Chondrocyte (in vitro differentiated cells): ENCODE results near the gene CTXN3. TPM values are rescaled to one million over a fixed set of nuclear protein-coding genes. Genes with fewer than 3 reads are reported as not detected.

Source experiments
- DNase-seq: peaks from one replicate; pipeline ENCODE4 v3.0.0; 2021; ENCODE audit warnings: mixed read lengths, low spot score
- H3K27ac Mint-ChIP-seq: one replicate; pipeline ENCODE4 v1.8.0; 2021; ENCODE audit warnings: mild to moderate bottlenecking, moderate library complexity, mixed read lengths; ENCODE audit not compliant: unreplicated experiment
- H3K27me3 Mint-ChIP-seq: 2 replicates; pipeline ENCODE4 v1.8.0; 2021; ENCODE audit warnings: low read depth, mixed read lengths
- H3K36me3 Mint-ChIP-seq: 2 replicates; pipeline ENCODE4 v1.8.0; 2021; ENCODE audit warnings: low read depth, mixed read lengths
- H3K4me1 Mint-ChIP-seq: 2 replicates; pipeline ENCODE4 v1.8.0; 2021; ENCODE audit warnings: low read depth, mild to moderate bottlenecking, mixed read lengths
- H3K4me3 Mint-ChIP-seq: one replicate; pipeline ENCODE4 v1.8.0; 2021; ENCODE audit warnings: mild to moderate bottlenecking, moderate library complexity, mixed read lengths; ENCODE audit not compliant: unreplicated experiment
- H3K9me3 Mint-ChIP-seq: 2 replicates; pipeline ENCODE4 v1.8.0; 2021; ENCODE audit warnings: low read depth, mixed read lengths
- CTCF ChIP-seq: fragments of 200-600 bp; sonication (generic); IDR thresholded peaks from 2 replicates; pipeline ENCODE4 v1.5.0; 2021; ENCODE audit warnings: antibody characterized with exemption, mild to moderate bottlenecking, moderate library complexity
- long read RNA-seq: library from polyadenylated mRNA; stranded (forward); transcript quantifications from one replicate; pipeline ENCODE4 v2.0.0, GENCODE V29; 2021
- total RNA-seq: library from RNA; stranded (reverse); gene quantifications from 3 replicates; pipeline ENCODE4 v1.2.1, GENCODE V29; 2021

CTXN3 gene
- not detected in 3 replicates for total RNA-seq
- long read RNA-seq = 0 reads

DNA sequence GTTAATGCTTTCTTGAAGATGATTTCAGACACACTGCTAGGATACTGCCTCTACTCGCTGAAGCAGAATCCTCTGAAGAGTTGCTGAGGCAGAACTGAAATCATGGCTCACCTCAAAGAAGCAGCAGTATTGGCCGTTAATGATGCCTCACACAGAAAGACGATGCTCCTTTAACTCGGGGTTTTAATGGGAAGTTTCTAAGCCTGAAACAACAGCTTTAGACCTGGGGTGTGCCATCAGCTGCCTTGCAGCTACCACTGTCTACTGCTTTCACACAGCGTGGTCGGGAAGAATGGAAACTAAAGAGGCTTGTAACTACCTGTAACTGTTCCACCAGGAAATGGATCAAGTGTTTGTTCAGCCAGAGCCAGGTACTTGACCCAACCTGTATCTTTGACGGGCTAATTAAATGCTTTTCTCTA, at the start of gene CTXN3:
TSS of gene CTXN3 (plus strand) at position 65 of the 422 bp plus-strand sequence. CDS start 8,440 bp downstream, outside the sequence.
- Mint-ChIP-seq H3K27me3 (peaks cover 4% of the 10 kb centered on the region), H3K4me1 (peaks cover 13% of the 10 kb centered on the region), H3K27ac (no peak within 1 kb of the TSS), H3K36me3 (no peaks in the 10 kb centered on the region), H3K4me3 (no peak within 1 kb of the TSS), H3K9me3 (no peaks in the 10 kb centered on the region)
- TF ChIP-seq CTCF = no peak
- no peak for DNase-seq

- Mint-ChIP-seq H3K27me3 (peaks cover 7% of the 10 kb centered on the region), H3K4me3 (no peak overlapping the region), H3K9me3 (no peaks in the 10 kb centered on the region), H3K36me3 (no peaks in the 10 kb centered on the region), H3K27ac (no peak overlapping the region), H3K4me1 (peaks cover 3% of the 10 kb centered on the region)
- DNase-seq = no peak
- no peak for TF ChIP-seq CTCF
These were observed 49.6 kb upstream of the CTXN3 start for GRCh38 chr5:127599320-127599719.

- Mint-ChIP-seq H3K4me1 (peaks cover 3% of the 10 kb centered on the region), H3K27me3 (peaks cover 7% of the 10 kb centered on the region), H3K27ac (no peak overlapping the region), H3K36me3 (no peaks in the 10 kb centered on the region), H3K4me3 (no peak overlapping the region), H3K9me3 (no peaks in the 10 kb centered on the region)
- DNase-seq = no peak
- TF ChIP-seq CTCF = no peak
These were observed 49.0 kb upstream of the CTXN3 start for GRCh38 chr5:127599847-127600246.

DNA sequence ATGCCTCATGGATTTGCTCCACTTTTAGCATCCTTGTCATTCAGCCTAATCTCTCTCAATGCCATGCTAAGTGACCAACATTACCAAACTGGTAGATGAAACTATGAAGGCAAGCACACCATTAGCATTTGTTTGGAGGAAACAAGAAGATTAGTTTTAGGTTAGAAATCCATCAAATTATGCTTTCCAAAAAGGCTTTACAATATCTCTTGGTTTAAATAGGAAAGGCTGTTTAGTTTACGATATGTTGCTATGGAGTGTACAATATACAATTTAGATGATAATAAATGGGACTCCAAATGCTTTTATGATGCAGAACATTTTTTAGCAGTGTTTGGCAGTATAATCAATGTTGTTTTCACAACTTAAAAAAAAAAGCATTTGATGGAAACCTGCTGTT, 47.8 kb upstream of the CTXN3 start:
- no peak for DNase-seq
- no peak overlapping the region for H3K27ac Mint-ChIP-seq
- H3K27me3 Mint-ChIP-seq = peaks cover 3% of the 10 kb centered on the region
- no peaks in the 10 kb centered on the region for H3K36me3 Mint-ChIP-seq
- peaks cover 6% of the 10 kb centered on the region for H3K4me1 Mint-ChIP-seq
- H3K9me3 Mint-ChIP-seq = no peaks in the 10 kb centered on the region
- TF ChIP-seq CTCF = no peak
- H3K4me3 Mint-ChIP-seq = no peak overlapping the region

GRCh38 chr5:127601601-127602000, 47.3 kb upstream of the CTXN3 start:
- Mint-ChIP-seq H3K27ac (no peak overlapping the region), H3K27me3 (no peaks in the 10 kb centered on the region), H3K4me1 (peaks cover 6% of the 10 kb centered on the region), H3K36me3 (no peaks in the 10 kb centered on the region), H3K4me3 (no peak overlapping the region), H3K9me3 (no peaks in the 10 kb centered on the region)
- DNase-seq = no peak
- TF ChIP-seq CTCF = no peak
